ENCODE data around the gene MEN1.
A peak's percentile ranks its signal among the peaks of the same experiment; 100 is the strongest.

MEN1 gene

DNA sequence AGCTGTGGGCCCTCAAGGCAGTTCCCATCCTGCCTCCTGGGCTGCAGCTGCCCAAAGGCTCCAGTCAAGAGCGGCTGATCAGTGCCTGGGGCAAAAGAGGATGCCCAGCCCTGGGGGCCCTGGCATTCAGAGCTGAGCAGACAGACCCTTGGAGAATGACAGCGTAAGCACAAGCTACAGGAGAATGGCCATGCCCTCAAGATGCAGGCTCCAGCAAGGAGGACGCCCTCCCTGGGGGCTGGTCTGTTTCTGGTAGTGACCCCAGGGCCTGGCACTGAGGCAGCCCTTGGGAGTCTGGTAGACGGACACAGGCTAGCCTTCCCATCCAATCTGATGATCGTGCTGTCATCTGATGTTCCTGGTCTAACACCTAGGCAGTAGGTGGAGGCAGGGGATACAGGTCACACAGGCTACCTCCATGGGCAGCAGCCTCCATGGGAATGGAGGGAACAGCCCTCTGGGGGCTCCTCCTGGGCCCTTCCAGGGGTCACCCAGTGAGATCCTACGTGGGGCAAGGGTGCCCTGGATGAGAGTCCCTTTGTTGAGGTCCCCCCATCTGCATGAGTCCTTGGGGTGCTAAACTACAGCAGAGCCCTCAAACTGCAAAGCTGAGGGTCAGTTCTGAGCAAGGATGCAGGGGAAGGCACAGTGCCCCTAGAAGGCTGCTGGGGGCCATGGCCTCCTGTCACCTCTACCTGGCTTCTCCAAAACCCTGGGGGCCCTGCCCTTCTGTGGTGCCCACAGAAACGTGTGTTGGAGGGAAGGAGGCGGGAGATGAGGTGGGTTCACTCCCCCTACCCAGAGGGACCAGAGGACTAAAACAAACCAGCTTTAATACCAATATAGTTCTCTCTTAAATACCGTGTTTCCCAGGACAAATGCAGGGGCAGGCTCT lies 21.8 kb downstream of the MEN1 start:
- no peak for DNase-seq (ENCODE audit: low read depth in 1 of 2, low spot score in 1 of 2)

DNA sequence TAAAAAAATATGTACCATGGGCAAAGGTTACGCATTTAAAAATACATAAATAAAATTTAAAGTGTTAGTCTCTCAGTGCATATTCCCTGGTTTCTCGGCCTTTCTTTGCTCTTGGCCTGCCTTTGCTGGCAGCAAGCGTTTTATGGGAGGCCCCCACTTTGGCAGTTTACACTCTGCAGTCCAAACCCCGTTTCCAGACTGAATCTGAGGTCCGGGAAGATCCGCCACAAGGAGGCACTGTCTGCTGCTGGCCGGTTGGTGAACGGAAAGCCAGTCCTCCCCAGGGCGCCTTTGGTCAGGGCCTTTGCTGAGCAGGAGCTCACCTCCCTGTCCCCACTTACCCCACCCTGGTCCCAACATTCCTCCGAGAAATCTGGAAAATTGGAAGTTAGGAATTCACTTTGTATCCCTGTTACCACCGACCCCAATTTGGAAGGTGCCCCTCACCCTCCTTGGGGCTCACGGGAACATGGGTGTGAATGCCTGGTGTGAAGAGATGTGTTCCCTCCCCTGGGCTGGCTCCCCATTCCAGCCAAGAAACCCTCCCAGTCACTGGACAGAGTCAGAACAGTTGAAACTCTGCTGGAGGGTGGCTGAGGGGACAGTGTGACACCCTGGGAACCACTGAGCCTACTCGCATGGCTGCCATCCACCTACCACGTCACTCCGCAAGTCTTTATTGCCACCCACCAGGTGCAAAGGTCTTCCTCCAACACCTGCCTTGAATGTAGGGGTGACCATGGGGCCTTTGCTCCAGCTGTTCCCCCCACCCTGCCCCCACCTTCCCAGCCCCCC lies 22.6 kb downstream of the MEN1 start:
- DNase-seq (ENCODE audit: low read depth in 1 of 2, low spot score in 1 of 2), result no peak

DNA sequence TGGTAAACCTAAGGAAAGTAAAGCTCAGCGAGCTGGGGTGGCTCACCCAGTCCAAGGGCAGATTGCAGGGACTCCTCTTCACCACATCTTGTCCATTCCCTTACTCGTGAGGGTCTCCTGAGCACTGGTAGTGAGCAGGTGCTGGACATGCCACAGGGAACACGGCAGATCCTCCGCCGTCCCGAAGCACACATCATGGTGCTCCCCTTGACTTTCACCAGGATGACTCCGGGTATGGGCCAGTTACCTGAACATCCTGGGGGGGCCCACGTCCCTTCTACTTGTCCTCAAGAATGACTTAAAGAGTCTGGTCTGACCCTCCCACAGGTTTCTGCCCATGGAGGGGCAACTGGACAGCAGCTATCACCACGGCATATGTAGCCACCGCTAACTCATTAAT lies 24.0 kb downstream of the MEN1 start:
- DNase-seq (ENCODE audit: low read depth in 1 of 2, low spot score in 1 of 2), result no peak

DNA sequence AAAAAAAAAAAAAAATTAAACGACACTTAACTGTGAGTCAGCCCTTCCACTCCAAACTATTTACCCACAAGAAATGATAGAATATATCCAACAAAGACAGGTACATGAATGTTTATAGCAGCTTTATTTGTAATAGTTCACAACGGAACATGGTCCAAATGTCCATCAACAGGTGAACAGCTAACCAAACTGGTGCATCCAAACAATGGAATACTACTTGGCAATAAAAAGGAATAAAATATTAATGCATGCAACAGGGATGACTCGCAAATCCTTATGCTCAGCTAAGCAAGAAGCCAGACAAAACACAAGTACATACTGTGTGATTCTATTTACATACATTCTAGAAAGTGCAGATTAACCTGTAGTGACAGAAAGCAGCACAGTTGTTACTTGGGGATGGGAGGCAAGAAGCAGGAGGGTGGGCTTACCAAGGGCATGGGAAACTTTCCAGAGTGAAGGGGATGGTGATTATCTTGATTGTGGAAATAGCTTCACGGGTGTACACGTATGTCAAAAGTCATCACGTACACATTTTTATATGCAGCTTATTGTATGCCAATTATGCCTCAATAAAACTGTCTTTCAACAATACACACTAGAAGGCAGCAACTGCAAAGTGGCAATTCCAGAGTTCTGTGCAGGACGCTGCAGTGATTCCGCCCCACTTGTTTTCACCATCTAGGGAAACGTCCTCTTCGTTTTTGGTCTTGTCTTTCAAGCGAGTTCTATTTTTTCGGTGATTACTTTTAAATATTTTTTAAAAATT lies 25.4 kb downstream of the MEN1 start:
- DNase-seq (ENCODE audit: low read depth in 1 of 2, low spot score in 1 of 2), result no peak

DNA sequence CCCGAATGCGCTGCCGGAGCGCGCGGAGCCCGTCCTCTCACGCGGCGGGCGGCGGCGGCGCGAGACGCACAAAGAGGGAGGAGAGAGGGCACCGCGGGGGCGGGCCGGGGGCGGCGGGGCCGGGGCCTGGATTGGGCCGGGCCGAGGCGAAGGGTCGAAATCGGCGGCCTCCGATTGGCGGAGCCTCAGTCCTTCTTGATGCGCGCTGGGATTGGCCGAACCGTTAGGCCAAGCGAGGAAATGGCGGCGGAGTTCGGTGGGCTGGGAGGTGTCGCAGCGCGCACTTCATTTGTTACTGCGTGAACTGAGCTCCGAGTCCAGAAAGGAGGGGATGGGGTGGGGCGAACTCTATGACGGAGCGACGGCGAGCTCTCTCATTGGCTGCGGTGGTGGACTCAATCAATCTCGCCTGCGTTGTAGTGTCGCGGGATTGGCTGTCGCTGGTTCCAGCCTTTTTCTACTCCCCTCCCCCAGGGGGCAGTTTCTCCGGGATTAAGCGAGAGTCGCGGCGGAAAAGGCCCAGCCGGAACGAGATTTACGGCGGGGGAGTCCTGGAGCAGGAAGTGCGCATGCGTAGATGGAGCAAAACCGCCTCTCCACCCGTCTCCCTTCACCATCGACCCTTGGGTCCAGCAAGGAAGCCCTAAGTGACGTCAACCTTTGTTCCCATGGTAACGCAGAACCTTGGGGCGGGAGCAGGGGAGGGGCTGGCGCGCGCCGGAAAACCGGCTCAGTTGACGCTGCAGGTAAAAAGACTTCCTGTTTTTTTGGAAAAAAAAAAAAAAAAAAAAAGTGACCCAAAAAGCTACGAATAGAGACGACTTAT lies 31.7 kb downstream of the MEN1 start, which contains the start of gene SF1:
Gene SF1 (minus strand): TSS at position 70 of the 826 bp plus-strand sequence. CDS start 150 bp downstream, outside the sequence.
- peak; percentile 94 to 100 for DNase-seq (ENCODE audit: low read depth in 1 of 2, low spot score in 1 of 2)

DNA sequence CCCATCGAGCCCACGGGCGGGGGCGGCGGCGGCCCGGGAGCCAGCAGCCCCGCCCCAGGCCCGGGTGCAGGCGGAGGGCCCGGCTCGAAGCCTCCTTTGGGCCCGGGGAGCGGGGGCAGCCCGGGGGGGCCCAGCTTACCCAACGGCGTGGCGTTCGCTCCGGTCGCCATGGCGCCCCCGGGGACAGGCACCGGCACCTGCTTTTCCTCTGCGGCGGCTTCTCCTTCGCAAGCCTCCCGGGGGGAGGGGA lies 32.2 kb downstream of the MEN1 start:
- DNase-seq (ENCODE audit: low read depth in 1 of 2, low spot score in 1 of 2), result no peak

DNA sequence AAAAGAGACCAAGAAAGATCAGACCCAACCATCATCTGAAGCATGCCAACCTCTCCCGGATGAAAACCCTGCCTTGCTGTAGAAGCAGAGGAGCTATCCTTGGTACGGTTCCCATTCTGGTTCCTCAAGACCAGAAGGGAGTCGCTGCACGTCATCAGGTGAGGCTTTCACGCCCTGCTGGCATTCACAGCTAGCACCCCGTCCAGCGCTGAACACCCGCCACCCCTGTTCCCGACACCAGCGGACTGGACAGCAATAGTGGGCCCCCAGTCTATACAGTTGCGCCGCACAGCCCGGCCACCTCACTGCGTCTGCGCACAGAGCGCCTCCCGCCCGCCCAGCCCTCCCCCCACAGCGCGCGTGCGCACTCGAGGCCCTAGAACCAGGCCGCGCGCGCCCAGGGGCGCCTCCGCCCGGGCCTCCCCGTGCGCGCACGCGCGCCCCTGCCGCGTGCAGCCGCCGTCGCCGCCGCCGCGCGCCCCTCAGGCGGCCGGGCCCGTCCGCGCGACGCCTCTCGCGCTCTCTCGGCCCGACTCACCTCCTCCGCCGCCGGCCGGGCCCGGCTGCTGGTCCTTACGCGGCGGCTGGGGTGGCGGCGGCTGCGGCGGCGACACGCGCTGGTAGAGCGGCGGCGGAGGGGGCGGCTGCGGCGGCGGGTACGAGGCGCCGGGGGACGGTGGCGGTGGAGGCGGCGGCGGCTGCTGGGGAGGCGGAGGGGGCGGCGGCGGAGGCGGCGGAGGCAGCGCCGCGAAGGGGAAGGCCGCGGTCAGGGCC lies 32.7 kb downstream of the MEN1 start:
- peak; percentile 60 to 63 for DNase-seq (ENCODE audit: low read depth in 1 of 2, low spot score in 1 of 2)

DNA sequence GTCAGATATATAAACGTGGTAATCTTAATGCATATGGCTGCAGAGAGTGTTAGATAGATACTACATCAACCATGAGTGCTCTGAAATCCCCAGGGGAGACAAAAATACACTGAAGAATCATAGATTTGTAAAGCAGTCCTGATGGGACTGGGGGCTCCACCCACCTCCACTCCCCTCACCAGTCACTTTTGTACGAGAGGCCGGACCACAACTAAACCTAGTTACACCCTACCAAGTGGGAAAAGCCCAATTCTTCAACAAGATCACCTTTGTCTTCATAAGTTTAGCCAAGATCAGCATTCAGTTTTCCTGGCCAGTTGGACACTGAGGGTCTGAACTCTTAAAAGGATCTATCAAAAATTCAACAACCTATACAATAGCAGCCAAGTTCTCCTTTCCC lies 33.5 kb downstream of the MEN1 start:
- DNase-seq (ENCODE audit: low read depth in 1 of 2, low spot score in 1 of 2), result no peak

DNA sequence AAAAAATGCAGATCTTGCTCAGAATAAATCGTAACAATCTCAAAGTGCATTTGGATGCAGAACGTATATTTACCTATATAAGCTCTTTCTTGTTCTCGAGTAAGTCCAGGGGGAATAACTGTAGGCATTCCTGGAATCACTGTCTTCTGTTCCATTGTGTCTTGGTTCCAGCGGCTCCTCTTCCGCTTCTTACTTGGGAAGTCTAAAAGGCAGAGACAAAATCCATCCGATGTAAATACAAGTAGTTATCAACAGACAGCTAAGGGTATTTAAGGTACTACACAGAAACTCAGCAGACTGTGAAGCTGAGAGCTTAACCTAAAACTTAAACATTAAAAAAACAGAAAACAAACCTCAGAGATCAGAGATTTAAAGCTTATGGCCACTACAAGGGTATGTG lies 33.9 kb downstream of the MEN1 start:
- no peak for DNase-seq (ENCODE audit: low read depth in 1 of 2, low spot score in 1 of 2)

DNA sequence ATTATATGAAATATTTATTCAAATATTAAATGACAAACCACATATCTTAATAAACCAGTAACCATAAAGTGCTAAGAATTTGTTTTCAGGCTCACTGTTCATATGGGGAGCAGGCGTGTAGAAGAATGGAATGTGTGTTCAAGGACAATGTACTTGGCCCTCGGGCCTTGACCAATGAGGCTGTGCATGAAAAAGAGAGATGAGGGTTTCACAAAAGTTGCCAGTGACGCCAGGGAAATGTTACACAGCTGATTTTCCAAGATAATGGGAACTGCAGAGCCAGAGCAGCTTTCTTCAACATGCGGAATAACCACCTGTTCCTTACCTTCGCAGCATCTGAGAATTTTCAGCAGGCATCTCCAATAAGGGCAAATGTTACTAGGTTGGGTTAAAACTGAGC lies 36.2 kb downstream of the MEN1 start:
- no peak for DNase-seq (ENCODE audit: low read depth in 1 of 2, low spot score in 1 of 2)

DNA sequence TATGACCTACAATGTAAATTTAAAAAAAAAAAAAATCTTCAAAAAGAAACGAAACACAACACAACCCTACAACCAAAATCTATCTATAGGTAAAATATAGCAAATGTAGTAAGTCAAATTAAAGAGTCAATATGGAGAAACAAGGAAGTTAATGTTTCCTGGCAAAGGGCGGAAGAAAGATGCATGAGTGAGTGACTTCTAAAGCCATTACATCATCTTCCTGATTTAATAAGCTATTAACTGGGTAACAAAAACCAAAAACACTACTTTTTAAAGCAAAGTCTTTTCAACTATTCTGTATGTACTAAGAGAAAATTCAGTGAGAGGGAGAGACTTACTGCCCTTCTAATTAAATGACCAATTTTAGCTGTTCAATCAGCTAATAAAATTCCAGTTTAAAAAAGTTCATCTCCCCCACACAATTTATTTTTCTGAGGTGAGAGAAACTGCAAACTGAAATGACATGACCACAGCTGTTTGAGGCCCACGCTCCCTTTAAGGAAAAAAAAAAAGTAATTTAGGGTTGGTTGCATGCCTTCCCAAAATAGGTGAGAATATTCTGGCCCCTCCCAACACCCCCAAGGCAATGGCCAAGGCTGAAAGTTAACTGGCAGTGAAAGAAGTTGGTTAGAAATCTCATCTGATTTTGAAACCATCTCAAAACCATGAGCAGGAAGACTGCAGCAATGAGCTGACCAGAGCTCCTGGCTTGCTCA lies 37.9 kb downstream of the MEN1 start:
- no peak for DNase-seq (ENCODE audit: low read depth in 1 of 2, low spot score in 1 of 2)

DNA sequence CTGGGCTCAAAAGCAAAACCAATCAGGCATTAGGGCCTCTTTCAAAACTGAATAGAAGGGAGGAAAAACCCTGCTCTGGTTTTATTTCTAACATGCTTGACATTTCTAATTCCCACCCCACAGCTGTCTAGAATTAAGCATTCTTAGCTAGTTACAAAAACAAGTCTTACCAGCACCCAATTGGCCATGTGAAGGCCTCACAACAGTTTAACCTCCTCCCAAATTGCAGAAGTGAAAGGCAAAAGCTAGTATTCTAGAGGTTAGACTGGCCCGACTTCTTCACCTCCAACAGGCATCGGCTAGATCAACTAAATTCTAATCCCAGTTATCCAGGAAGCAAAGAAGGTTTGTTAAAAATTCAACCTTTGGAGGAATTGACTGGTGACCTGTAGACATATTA lies 38.5 kb downstream of the MEN1 start:
- DNase-seq (ENCODE audit: low read depth in 1 of 2, low spot score in 1 of 2), result no peak

DNA sequence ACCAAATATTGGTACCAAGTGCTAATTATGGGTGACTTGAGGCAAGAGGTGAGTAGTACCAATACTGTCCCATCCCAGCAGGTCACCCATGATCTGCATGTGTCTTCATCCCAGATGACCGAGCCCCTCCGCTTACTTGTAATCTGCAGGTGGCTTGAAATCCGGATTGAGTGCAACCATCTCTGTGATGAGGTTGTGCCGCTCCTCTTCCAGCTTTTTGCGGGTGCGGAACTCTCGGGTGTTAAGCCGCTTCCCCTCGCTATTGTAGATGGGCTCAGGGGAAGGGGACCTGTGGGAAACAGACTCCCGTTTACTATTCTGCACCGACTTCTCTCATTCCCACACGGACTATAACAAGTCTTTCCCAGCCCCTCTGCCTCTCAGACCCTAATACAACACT lies 40.2 kb downstream of the MEN1 start:
- no peak for DNase-seq (ENCODE audit: low read depth in 1 of 2, low spot score in 1 of 2)

DNA sequence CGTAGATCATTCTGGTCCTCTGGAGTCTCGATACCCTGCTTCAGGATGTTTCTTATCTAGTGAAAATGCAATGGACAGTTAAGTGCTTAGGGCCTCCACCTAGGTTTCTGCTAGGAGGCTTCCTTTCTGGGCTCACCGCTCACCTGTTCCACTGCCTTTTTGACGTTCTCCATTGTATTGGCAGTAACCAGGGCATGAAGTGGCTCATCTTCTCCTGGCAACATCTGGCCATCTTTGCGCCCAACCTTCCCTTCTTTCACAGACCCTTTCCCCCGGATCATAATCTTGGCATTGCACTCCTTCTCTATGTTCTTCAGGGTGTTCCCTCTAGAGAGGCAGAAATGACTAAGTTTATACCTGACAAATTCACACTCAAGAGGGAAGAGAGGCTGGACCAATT lies 41.1 kb downstream of the MEN1 start:
- DNase-seq (ENCODE audit: low read depth in 1 of 2, low spot score in 1 of 2), result no peak

DNA sequence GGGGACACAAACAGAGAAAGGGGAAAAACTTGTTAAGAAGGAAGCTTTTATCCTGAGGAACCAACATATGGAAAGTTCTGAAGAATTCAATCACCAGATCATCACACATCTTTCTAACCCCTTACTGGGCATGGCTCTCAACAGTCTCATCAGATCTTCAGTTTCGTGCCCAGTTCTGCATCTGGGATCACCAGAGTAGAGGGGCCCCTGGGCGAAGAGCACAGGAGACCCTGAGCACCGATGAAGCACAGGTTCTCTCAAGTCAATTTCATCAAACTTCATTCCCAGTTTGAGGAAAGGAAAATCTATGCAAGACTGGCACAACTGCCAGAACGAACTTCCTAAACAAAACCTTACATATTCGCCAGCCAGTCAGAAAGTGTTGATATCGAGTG lies 42.1 kb downstream of the MEN1 start:
- no peak for DNase-seq (ENCODE audit: low read depth in 1 of 2, low spot score in 1 of 2)

DNA sequence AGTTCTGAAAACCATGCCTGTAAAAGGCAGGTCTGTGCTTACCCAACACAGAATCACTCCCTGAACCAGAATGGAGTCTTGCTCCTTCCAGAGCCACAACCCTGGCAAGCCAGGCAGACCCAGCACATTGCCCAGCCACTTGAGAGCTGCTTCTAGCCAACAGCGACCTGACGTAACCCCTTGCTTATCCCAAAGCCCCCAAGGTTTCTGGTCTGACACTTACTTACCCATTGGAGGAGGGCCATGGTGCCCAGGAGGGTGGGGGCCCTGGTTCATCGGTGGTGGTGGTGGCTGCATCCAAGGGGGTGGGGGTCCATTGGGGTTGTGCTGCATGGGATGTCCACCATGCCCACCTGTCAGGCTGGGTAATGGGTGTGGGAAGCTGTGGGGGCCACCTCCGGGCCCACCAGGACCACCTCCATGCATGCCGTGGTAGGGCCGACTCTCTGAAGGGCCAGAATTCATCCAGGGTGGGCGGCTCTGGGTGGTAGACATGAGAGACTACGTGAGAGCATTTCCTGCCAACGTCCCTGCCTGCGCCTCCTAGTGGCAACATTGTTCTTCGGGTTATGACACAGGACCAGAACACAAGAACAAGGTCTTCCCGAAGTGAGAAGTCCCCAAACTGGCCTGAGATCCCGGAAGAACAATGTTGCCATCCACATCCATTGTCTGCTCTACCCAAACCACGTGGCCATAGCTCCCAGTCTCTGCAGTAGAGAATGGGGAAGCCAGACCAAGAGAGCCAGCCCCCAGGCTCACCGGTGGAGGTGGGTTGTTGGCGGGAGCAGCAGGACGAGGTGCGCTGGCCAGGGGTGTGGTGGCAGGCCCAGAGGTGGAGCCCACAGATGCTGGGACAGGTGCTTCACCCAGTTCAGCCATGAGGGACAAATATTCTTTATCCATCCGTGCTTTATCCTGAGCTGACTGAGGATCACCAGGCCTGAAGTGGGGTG lies 42.7 kb downstream of the MEN1 start:
- DNase-seq (ENCODE audit: low read depth in 1 of 2, low spot score in 1 of 2), result peak; percentile 63 to 75

DNA sequence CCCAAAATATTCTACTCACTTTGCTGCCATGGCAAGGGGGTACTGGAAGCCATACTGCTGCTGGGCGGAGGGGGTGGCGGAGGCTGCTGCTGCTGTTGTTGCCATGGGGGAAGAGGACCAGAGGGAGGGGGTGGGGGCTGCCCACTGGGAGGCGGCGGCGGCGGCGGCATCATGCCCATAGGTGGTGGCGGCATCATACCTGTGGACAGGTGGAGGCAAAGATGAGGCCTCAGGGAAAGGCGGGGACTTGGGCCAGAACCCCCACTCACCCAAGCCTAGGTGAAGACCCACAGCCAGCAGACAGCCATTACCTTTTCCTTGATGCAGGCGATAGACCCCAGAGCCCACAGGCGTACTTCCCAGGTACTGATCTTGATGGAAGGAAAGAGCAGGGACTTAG lies 43.5 kb downstream of the MEN1 start:
- no peak for DNase-seq (ENCODE audit: low read depth in 1 of 2, low spot score in 1 of 2)

DNA sequence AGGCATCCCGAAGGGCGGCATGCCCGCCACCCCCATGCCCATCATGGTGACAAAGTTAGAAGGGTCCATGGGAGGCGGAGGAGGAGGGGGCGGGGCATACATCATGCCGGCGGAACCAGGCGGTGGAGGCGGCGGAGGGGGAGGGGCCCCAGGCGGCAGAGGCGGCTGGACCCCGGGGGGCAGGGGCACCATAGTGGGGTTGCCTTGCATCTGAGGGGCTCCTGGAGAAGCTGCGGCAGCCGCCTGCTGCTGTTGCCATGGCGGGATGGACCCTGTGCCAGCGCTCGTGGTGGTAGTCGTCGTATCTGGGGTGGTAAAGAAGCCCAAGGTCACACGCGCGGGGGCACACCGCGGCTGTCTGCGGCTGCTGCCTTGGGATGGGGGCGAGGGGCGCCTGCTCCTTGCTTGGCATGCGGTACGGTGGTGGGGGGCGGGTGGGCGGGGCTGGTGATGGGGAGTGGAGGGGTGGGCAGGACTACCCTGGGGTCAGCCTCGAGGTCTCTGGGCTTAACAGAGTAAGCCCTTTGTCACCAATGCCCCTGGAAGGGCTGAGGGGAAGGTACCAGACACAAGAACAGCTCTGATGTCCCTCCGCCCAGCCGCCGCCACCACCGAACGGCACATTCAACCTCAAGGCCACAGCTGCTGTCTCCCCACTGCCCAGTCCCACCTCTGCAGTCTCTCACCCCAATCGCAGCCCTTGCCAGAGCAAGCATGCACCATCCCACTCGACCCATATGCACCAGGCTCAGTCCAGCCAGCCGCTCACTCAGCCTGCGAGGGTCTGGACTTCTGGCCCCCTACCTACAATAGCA lies 44.3 kb downstream of the MEN1 start:
- DNase-seq (ENCODE audit: low read depth in 1 of 2, low spot score in 1 of 2), result no peak
